Stimulated activated CD4-positive, alpha-beta T cell treated with anti-CD3 and anti-CD28 coated beads, Interleukin-1b, Interleukin-23, amount 100 ng/mL, for 1 hour (primary cell): ENCODE measurements around the gene ALDOB.

Experiments used
- DNase-seq, 2 donors: peaks; one replicate each; pipeline ENCODE4 v3.0.0-alpha.2; 2020; ENCODE audit warnings: low read depth in 2 of 2

The ALDOB gene

GRCh38 chr9:101455656-101456240 lies 20.2 kb upstream of the ALDOB start:
- no peak for DNase-seq

- no peak for DNase-seq
These were observed 18.4 kb upstream of the ALDOB start for GRCh38 chr9:101453776-101454570.

GRCh38 chr9:101451498-101451897 lies 15.9 kb upstream of the ALDOB start:
- no peak for DNase-seq

- DNase-seq = no peak
These were observed 15.4 kb upstream of the ALDOB start for GRCh38 chr9:101450931-101451330.

GRCh38 chr9:101449071-101449721 lies 13.6 kb upstream of the ALDOB start:
- peak in 1 of 2 donors; percentile 19 for DNase-seq

- no peak for DNase-seq
These were observed 13.1 kb upstream of the ALDOB start for GRCh38 chr9:101448680-101449070.

- no peak for DNase-seq
These were observed 11.2 kb upstream of the ALDOB start for GRCh38 chr9:101446732-101447131.

GRCh38 chr9:101445353-101446029 lies 9.9 kb upstream of the ALDOB start:
- no peak for DNase-seq

GRCh38 chr9:101443364-101443771 lies 7.8 kb upstream of the ALDOB start:
- DNase-seq = no peak

- no peak for DNase-seq
These were observed 7.2 kb upstream of the ALDOB start for GRCh38 chr9:101442736-101443135.

- DNase-seq = no peak
These were observed 6.7 kb upstream of the ALDOB start for GRCh38 chr9:101442318-101442717.

- no peak for DNase-seq
These were observed 5.2 kb upstream of the ALDOB start for GRCh38 chr9:101440714-101441230.

GRCh38 chr9:101438523-101438922 lies 2.9 kb upstream of the ALDOB start:
- no peak for DNase-seq

GRCh38 chr9:101437806-101438232 lies 2.2 kb upstream of the ALDOB start:
- DNase-seq = no peak

- no peak for DNase-seq
These were observed 576 bp downstream of the ALDOB start for GRCh38 chr9:101434998-101435397.

GRCh38 chr9:101433229-101433628 lies 2.3 kb downstream of the ALDOB start:
- no peak for DNase-seq

- DNase-seq = no peak
These were observed 2.8 kb downstream of the ALDOB start for GRCh38 chr9:101432740-101433139.

GRCh38 chr9:101432171-101432570 lies 3.4 kb downstream of the ALDOB start:
- no peak for DNase-seq

GRCh38 chr9:101429736-101430135 lies 5.8 kb downstream of the ALDOB start:
- no peak for DNase-seq

- no peak for DNase-seq
These were observed 6.7 kb downstream of the ALDOB start for GRCh38 chr9:101428909-101429308.

- DNase-seq = no peak
These were observed 7.5 kb downstream of the ALDOB start for GRCh38 chr9:101427957-101428655.

- no peak for DNase-seq
These were observed 8.2 kb downstream of the ALDOB start for GRCh38 chr9:101427358-101427757.
